Measurements from ENCODE around the gene ZNF543. TPM values are rescaled to one million over a fixed set of nuclear protein-coding genes. Genes with fewer than 3 reads are reported as not detected.

The ZNF543 gene
- total and polyA plus RNA-seq, 9 of the 15 experiments (the other 6 are each of a cell fraction or from before 2014, with no cell fraction given): 0.14 to 5.5 (median 2.4) TPM

DNA sequence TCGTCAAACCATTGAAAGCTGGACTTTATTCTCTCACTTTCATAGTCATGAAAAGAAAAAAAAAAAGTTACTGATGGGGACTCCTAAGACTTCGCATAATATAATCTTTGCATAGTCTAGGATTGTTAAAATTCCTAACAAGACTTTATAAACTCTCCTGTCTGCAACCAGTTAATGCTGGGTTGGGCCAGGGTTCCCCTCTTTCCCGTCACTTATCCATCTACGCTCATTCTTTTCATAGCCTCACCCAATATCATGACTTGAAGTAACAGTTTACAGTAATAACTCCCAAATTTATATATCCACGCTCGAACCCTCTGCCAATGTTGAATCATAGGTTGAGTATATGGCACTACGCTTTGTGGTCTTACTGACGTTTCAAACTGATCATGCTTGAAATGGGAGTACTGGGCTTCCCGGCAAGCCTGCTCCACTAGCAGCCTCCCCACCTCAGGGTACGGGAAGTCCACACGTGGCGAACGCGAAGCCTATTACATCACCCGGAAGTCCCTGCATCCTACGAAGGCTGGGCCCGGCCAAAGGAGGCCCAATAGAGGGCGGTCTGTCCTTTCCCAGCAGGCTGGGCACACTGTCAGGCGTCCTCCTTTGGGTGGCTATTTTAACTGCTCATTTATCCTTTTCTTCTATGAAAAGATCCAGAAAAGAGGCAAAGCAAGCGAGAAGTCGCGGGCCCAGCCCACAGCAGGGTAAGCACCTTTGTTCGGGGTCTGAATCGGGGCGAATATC, 40.7 kb upstream of the ZNF543 start (continued):
- TF ChIP-seq, protein P1, sequence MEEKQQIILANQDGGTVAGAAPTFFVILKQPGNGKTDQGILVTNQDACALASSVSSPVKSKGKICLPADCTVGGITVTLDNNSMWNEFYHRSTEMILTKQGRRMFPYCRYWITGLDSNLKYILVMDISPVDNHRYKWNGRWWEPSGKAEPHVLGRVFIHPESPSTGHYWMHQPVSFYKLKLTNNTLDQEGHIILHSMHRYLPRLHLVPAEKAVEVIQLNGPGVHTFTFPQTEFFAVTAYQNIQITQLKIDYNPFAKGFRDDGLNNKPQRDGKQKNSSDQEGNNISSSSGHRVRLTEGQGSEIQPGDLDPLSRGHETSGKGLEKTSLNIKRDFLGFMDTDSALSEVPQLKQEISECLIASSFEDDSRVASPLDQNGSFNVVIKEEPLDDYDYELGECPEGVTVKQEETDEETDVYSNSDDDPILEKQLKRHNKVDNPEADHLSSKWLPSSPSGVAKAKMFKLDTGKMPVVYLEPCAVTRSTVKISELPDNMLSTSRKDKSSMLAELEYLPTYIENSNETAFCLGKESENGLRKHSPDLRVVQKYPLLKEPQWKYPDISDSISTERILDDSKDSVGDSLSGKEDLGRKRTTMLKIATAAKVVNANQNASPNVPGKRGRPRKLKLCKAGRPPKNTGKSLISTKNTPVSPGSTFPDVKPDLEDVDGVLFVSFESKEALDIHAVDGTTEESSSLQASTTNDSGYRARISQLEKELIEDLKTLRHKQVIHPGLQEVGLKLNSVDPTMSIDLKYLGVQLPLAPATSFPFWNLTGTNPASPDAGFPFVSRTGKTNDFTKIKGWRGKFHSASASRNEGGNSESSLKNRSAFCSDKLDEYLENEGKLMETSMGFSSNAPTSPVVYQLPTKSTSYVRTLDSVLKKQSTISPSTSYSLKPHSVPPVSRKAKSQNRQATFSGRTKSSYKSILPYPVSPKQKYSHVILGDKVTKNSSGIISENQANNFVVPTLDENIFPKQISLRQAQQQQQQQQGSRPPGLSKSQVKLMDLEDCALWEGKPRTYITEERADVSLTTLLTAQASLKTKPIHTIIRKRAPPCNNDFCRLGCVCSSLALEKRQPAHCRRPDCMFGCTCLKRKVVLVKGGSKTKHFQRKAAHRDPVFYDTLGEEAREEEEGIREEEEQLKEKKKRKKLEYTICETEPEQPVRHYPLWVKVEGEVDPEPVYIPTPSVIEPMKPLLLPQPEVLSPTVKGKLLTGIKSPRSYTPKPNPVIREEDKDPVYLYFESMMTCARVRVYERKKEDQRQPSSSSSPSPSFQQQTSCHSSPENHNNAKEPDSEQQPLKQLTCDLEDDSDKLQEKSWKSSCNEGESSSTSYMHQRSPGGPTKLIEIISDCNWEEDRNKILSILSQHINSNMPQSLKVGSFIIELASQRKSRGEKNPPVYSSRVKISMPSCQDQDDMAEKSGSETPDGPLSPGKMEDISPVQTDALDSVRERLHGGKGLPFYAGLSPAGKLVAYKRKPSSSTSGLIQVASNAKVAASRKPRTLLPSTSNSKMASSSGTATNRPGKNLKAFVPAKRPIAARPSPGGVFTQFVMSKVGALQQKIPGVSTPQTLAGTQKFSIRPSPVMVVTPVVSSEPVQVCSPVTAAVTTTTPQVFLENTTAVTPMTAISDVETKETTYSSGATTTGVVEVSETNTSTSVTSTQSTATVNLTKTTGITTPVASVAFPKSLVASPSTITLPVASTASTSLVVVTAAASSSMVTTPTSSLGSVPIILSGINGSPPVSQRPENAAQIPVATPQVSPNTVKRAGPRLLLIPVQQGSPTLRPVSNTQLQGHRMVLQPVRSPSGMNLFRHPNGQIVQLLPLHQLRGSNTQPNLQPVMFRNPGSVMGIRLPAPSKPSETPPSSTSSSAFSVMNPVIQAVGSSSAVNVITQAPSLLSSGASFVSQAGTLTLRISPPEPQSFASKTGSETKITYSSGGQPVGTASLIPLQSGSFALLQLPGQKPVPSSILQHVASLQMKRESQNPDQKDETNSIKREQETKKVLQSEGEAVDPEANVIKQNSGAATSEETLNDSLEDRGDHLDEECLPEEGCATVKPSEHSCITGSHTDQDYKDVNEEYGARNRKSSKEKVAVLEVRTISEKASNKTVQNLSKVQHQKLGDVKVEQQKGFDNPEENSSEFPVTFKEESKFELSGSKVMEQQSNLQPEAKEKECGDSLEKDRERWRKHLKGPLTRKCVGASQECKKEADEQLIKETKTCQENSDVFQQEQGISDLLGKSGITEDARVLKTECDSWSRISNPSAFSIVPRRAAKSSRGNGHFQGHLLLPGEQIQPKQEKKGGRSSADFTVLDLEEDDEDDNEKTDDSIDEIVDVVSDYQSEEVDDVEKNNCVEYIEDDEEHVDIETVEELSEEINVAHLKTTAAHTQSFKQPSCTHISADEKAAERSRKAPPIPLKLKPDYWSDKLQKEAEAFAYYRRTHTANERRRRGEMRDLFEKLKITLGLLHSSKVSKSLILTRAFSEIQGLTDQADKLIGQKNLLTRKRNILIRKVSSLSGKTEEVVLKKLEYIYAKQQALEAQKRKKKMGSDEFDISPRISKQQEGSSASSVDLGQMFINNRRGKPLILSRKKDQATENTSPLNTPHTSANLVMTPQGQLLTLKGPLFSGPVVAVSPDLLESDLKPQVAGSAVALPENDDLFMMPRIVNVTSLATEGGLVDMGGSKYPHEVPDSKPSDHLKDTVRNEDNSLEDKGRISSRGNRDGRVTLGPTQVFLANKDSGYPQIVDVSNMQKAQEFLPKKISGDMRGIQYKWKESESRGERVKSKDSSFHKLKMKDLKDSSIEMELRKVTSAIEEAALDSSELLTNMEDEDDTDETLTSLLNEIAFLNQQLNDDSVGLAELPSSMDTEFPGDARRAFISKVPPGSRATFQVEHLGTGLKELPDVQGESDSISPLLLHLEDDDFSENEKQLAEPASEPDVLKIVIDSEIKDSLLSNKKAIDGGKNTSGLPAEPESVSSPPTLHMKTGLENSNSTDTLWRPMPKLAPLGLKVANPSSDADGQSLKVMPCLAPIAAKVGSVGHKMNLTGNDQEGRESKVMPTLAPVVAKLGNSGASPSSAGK (IDR thresholded peaks at IDR 0.05): peak; percentile 96
- TF ChIP-seq NFXL1 (CRISPR knock-in tag; IDR thresholded peaks at IDR 0.05) (no peak), ZKSCAN3 (CRISPR knock-in tag; IDR thresholded peaks at IDR 0.05) (no peak), POLR2B (IDR thresholded peaks at IDR 0.05; ENCODE audit: low read depth, partially characterized antibody) (peak; percentile 91), CC2D1A (IDR thresholded peaks at IDR 0.05) (no peak), MXI1 (IDR thresholded peaks at IDR 0.05; ENCODE audit: low read depth, low read length) (peak; percentile 90)
- TF ChIP-seq, protein P2, sequence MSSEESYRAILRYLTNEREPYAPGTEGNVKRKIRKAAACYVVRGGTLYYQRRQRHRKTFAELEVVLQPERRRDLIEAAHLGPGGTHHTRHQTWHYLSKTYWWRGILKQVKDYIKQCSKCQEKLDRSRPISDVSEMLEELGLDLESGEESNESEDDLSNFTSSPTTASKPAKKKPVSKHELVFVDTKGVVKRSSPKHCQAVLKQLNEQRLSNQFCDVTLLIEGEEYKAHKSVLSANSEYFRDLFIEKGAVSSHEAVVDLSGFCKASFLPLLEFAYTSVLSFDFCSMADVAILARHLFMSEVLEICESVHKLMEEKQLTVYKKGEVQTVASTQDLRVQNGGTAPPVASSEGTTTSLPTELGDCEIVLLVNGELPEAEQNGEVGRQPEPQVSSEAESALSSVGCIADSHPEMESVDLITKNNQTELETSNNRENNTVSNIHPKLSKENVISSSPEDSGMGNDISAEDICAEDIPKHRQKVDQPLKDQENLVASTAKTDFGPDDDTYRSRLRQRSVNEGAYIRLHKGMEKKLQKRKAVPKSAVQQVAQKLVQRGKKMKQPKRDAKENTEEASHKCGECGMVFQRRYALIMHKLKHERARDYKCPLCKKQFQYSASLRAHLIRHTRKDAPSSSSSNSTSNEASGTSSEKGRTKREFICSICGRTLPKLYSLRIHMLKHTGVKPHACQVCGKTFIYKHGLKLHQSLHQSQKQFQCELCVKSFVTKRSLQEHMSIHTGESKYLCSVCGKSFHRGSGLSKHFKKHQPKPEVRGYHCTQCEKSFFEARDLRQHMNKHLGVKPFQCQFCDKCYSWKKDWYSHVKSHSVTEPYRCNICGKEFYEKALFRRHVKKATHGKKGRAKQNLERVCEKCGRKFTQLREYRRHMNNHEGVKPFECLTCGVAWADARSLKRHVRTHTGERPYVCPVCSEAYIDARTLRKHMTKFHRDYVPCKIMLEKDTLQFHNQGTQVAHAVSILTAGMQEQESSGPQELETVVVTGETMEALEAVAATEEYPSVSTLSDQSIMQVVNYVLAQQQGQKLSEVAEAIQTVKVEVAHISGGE (CRISPR knock-in tag; IDR thresholded peaks at IDR 0.05): peak in 1 of 3 experiments; percentile 64; a peak in 2 of 6 replicates
- TF ChIP-seq, protein P3, sequence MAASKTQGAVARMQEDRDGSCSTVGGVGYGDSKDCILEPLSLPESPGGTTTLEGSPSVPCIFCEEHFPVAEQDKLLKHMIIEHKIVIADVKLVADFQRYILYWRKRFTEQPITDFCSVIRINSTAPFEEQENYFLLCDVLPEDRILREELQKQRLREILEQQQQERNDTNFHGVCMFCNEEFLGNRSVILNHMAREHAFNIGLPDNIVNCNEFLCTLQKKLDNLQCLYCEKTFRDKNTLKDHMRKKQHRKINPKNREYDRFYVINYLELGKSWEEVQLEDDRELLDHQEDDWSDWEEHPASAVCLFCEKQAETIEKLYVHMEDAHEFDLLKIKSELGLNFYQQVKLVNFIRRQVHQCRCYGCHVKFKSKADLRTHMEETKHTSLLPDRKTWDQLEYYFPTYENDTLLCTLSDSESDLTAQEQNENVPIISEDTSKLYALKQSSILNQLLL (CRISPR knock-in tag; IDR thresholded peaks at IDR 0.05; ENCODE audit: borderline replicate concordance): no peak
